ENCODE results near the gene ALK. TPM values are rescaled to one million over a fixed set of nuclear protein-coding genes. Genes with fewer than 3 reads are reported as not detected.

The ALK gene
- total RNA-seq, 1 experiment from 2014 or later, result 0.87 TPM

DNA sequence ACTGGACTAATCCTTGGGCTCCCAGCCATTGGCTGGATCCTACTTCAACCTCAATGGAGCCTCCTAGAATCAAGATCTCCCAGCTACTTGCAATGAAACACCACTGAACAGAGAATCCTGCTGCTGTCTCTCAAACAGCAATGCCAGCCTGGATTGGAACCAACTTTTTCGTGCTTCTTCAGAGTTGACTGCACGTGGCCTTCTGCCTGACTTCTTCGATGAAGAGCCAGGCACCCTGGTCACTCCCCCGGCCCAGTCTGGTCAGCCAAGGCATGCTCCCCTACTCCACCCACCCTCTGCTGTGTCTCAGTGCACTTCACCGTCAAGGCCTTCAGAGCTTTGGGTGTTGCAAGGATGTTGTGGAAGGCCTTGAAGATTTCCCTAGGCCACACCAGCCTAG, 657.5 kb downstream of the ALK start:
- Histone ChIP-seq H3K9me3 (ENCODE audit: low read length) (no peaks in the 10 kb centered on the region), H3F3A (ENCODE audit: low read length, unreplicated experiment) (no peaks in the 10 kb centered on the region), H3K27me3 (ENCODE audit: low read length) (no peaks in the 10 kb centered on the region), H3K4me3 (ENCODE audit: low read length) (no peak overlapping the region), H3K27ac (ENCODE audit: low read length) (no peak overlapping the region), H4K20me1 (ENCODE audit: low read length) (no peaks in the 10 kb centered on the region), H3K9me2 (replicated peaks; ENCODE audit: low read length) (no peaks in the 10 kb centered on the region), H3K4me1 (ENCODE audit: insufficient read depth, low read length) (peaks cover 17% of the 10 kb centered on the region), H2AFZ (ENCODE audit: low read length) (no peak overlapping the region), H3K79me2 (ENCODE audit: low read length) (no peaks in the 10 kb centered on the region), H3K4me2 (ENCODE audit: low read length) (no peak overlapping the region), H3K9ac (ENCODE audit: low read length) (no peak overlapping the region), H3K36me3 (ENCODE audit: low read depth, low read length) (no peaks in the 10 kb centered on the region)
- no TSS peak for BruUV-seq (replicated peaks)
- no peak for TF ChIP-seq EZH2phosphoT487 (IDR thresholded peaks at IDR 0.05; ENCODE audit: borderline replicate concordance, low read length)
- no peak for TF ChIP-seq CTCF (conservative IDR thresholded peaks at IDR 0.05; ENCODE audit: low read depth, low read length)
- TF ChIP-seq EZH2 (IDR thresholded peaks at IDR 0.05; ENCODE audit: low read length, unreplicated experiment), result no peak
- DNase-seq, result no peak
- POLR2A ChIA-PET (ENCODE audit: unreplicated experiment), result no interaction called here
- no peak for ATAC-seq
- intact Hi-C loops (cut with micrococcal nuclease), result no loop called here
- CTCF ChIA-PET, result no interaction called here

GRCh38 chr2:29262681-29263260, 658.6 kb downstream of the ALK start:
- ATAC-seq (no peak), DNase-seq (no peak)
- POLR2A ChIA-PET (ENCODE audit: unreplicated experiment), result no interaction called here
- no peaks in the 10 kb centered on the region for H3F3A ChIP-seq (ENCODE audit: low read length, unreplicated experiment)
- peaks cover 17% of the 10 kb centered on the region for H3K4me1 ChIP-seq (ENCODE audit: insufficient read depth, low read length)
- no peak overlapping the region for H3K4me2 ChIP-seq (ENCODE audit: low read length)
- CTCF ChIA-PET, result no interaction called here
- no peaks in the 10 kb centered on the region for H3K79me2 ChIP-seq (ENCODE audit: low read length)
- no peaks in the 10 kb centered on the region for H3K27me3 ChIP-seq (ENCODE audit: low read length)
- no peak overlapping the region for H2AFZ ChIP-seq (ENCODE audit: low read length)
- no peaks in the 10 kb centered on the region for H3K9me2 ChIP-seq (replicated peaks; ENCODE audit: low read length)
- no peaks in the 10 kb centered on the region for H3K9me3 ChIP-seq (ENCODE audit: low read length)
- no peaks in the 10 kb centered on the region for H4K20me1 ChIP-seq (ENCODE audit: low read length)
- TF ChIP-seq EZH2phosphoT487 (IDR thresholded peaks at IDR 0.05; ENCODE audit: borderline replicate concordance, low read length), result no peak
- TF ChIP-seq CTCF (conservative IDR thresholded peaks at IDR 0.05; ENCODE audit: low read depth, low read length), result no peak
- no peak for TF ChIP-seq EZH2 (IDR thresholded peaks at IDR 0.05; ENCODE audit: low read length, unreplicated experiment)
- H3K4me3 ChIP-seq (ENCODE audit: low read length), result no peak overlapping the region
- intact Hi-C loops (cut with micrococcal nuclease), result no loop called here
- H3K36me3 ChIP-seq (ENCODE audit: low read depth, low read length), result no peaks in the 10 kb centered on the region
- BruUV-seq (replicated peaks), result no TSS peak
- no peak overlapping the region for H3K27ac ChIP-seq (ENCODE audit: low read length)
- H3K9ac ChIP-seq (ENCODE audit: low read length), result no peak overlapping the region

DNA sequence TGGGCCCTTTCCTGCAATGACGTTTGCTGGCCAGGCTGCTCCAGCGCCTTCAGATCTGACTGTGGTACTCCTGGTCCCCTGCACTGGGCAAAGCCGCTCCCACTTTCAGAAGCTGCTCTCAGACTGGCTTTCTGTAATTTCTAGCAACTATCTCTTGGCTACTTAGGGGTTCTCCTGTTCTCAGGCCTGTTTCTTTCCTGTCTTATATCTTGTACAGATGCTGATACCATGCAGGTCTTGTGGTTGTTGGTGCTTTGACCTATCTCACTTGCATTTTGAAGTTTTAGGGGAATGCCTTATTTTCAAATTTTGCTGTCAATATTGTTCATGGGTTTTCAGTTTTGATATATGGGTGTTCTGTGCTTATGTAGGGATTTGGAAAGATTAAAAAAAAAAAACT, 660.4 kb downstream of the ALK start:
- Histone ChIP-seq H4K20me1 (ENCODE audit: low read length) (no peaks in the 10 kb centered on the region), H3K4me1 (ENCODE audit: insufficient read depth, low read length) (peaks cover 17% of the 10 kb centered on the region), H3K4me3 (ENCODE audit: low read length) (no peak overlapping the region), H3K27ac (ENCODE audit: low read length) (no peak overlapping the region), H3K79me2 (ENCODE audit: low read length) (no peaks in the 10 kb centered on the region), H3K36me3 (ENCODE audit: low read depth, low read length) (no peaks in the 10 kb centered on the region), H3K9me3 (ENCODE audit: low read length) (no peaks in the 10 kb centered on the region), H3K9ac (ENCODE audit: low read length) (no peak overlapping the region), H2AFZ (ENCODE audit: low read length) (no peak overlapping the region), H3K9me2 (replicated peaks; ENCODE audit: low read length) (no peaks in the 10 kb centered on the region), H3F3A (ENCODE audit: low read length, unreplicated experiment) (no peaks in the 10 kb centered on the region), H3K27me3 (ENCODE audit: low read length) (no peaks in the 10 kb centered on the region), H3K4me2 (ENCODE audit: low read length) (peak overlapping the region; percentile 58)
- ATAC-seq (no peak), DNase-seq (no peak)
- TF ChIP-seq EZH2phosphoT487 (IDR thresholded peaks at IDR 0.05; ENCODE audit: borderline replicate concordance, low read length) (no peak), CTCF (conservative IDR thresholded peaks at IDR 0.05; ENCODE audit: low read depth, low read length) (no peak), EZH2 (IDR thresholded peaks at IDR 0.05; ENCODE audit: low read length, unreplicated experiment) (no peak)
- POLR2A ChIA-PET (ENCODE audit: unreplicated experiment), result no interaction called here
- CTCF ChIA-PET, result no interaction called here
- no TSS peak for BruUV-seq (replicated peaks)
- intact Hi-C loops (cut with micrococcal nuclease), result no loop called here
